ENCODE measurements around the gene KAT7. TPM values are rescaled to one million over a fixed set of nuclear protein-coding genes. Genes with fewer than 3 reads are reported as not detected.

Gene KAT7
- total RNA-seq, 1 donor from 2014 or later: 93.5 TPM

DNA sequence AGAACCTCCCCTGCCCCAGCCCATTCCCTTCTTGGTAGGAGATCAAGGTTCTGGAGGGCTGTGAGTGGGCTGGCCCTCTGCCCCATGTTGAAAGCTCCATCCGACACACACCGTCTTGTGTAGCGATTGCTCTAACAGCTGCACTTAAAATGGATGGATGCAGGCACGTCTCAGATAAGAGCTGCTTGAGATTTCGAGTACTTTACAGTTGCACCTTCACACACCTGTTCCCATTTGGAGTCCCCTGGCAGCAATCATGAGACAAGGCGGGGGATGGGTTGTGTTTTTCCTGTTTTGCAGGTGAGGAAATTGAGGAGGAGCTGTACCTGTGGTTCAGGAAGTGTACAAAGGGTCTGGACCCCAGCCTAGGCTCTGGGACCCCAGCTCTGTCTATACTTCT, 85.0 kb downstream of the KAT7 start:
- peaks cover 16% of the 10 kb centered on the region for H3K27me3 Mint-ChIP-seq (ENCODE audit: low read depth)
- no peak for DNase-seq (ENCODE audit: low read depth, low spot score)
- H3K4me1 Mint-ChIP-seq: peaks cover 6% of the 10 kb centered on the region
- no peak for TF ChIP-seq CTCF (conservative IDR thresholded peaks at IDR 0.05)
- no peak overlapping the region for H3K4me3 Mint-ChIP-seq
- no peak overlapping the region for H3K27ac Mint-ChIP-seq (ENCODE audit: unreplicated experiment)
- no peaks in the 10 kb centered on the region for H3K9me3 Mint-ChIP-seq
- H3K36me3 Mint-ChIP-seq (ENCODE audit: low read depth): no peaks in the 10 kb centered on the region

- Mint-ChIP-seq H3K9me3 (no peaks in the 10 kb centered on the region), H3K4me1 (peaks cover 1% of the 10 kb centered on the region), H3K36me3 (ENCODE audit: low read depth) (no peaks in the 10 kb centered on the region), H3K4me3 (no peak overlapping the region), H3K27me3 (ENCODE audit: low read depth) (peaks cover 18% of the 10 kb centered on the region), H3K27ac (ENCODE audit: unreplicated experiment) (no peak overlapping the region)
- no peak for DNase-seq (ENCODE audit: low read depth, low spot score)
- no peak for TF ChIP-seq CTCF (conservative IDR thresholded peaks at IDR 0.05)
These were observed 85.4 kb downstream of the KAT7 start for GRCh38 chr17:49873926-49874325.

- no peak overlapping the region for H3K4me3 Mint-ChIP-seq
- no peak for TF ChIP-seq CTCF (conservative IDR thresholded peaks at IDR 0.05)
- DNase-seq (ENCODE audit: low read depth, low spot score): no peak
- no peaks in the 10 kb centered on the region for H3K9me3 Mint-ChIP-seq
- H3K4me1 Mint-ChIP-seq: no peaks in the 10 kb centered on the region
- H3K27me3 Mint-ChIP-seq (ENCODE audit: low read depth): peaks cover 28% of the 10 kb centered on the region
- H3K27ac Mint-ChIP-seq (ENCODE audit: unreplicated experiment): no peak overlapping the region
- no peaks in the 10 kb centered on the region for H3K36me3 Mint-ChIP-seq (ENCODE audit: low read depth)
These were observed 86.4 kb downstream of the KAT7 start for GRCh38 chr17:49874911-49875310.

DNA sequence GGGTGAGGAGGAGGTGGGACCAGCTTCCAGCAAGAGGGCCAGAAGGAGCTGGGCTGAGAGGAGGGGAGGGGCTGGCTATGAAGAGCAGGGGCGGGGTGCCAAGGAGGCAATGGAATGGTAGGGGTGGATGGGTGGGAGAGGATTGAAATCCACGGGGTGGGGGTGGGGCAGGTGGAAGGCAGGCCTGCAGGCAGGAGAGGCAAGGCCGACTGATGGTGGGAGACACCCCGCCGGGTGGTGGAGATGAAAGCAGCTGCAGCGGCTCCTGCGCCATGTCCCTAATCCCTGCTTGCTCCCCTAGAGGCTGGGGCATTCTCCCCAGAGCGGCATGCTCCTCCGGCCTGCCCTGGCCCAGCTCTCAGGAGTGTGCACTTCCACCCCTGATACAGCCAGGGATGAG, 87.2 kb downstream of the KAT7 start:
- Mint-ChIP-seq H3K36me3 (ENCODE audit: low read depth) (no peaks in the 10 kb centered on the region), H3K27me3 (ENCODE audit: low read depth) (peaks cover 33% of the 10 kb centered on the region), H3K9me3 (no peaks in the 10 kb centered on the region), H3K27ac (ENCODE audit: unreplicated experiment) (no peak overlapping the region), H3K4me3 (no peak overlapping the region), H3K4me1 (no peaks in the 10 kb centered on the region)
- TF ChIP-seq CTCF (conservative IDR thresholded peaks at IDR 0.05): no peak
- no peak for DNase-seq (ENCODE audit: low read depth, low spot score)

GRCh38 chr17:49878931-49879904, 90.7 kb downstream of the KAT7 start:
- no peak overlapping the region for H3K4me3 Mint-ChIP-seq
- DNase-seq (ENCODE audit: low read depth, low spot score): no peak

More at GRCh38 chr17:49878931-49879904, 90.7 kb downstream of the KAT7 start:
- no peaks in the 10 kb centered on the region for H3K36me3 Mint-ChIP-seq (ENCODE audit: low read depth)
- H3K27me3 Mint-ChIP-seq (ENCODE audit: low read depth): peaks cover 61% of the 10 kb centered on the region
- no peaks in the 10 kb centered on the region for H3K9me3 Mint-ChIP-seq
- TF ChIP-seq CTCF (conservative IDR thresholded peaks at IDR 0.05): no peak
- no peaks in the 10 kb centered on the region for H3K4me1 Mint-ChIP-seq
- no peak overlapping the region for H3K27ac Mint-ChIP-seq (ENCODE audit: unreplicated experiment)
